MM.1S (cell line): Measurements from ENCODE around the gene IQGAP1.

Experiments
- DNase-seq: peaks from one replicate; pipeline ENCODE4 v3.0.0-alpha.2; 2015
- H2AFZ ChIP-seq: fragments of 300-600 bp; sonication (generic); 2 replicates; pipeline ENCODE4 v1.6.0; 2016; ENCODE audit warnings: antibody characterized with exemption, low read length
- H3F3A ChIP-seq: fragments of 300-600 bp; sonication (generic); 2 replicates; pipeline ENCODE4 v1.6.1; 2016; ENCODE audit warnings: mild to moderate bottlenecking, antibody characterized with exemption, low read length, moderate library complexity, mixed read lengths; ENCODE audit not compliant: insufficient read depth
- H3K27ac ChIP-seq: fragments of 300-600 bp; sonication (generic); 2 replicates; pipeline ENCODE4 v1.5.1; 2016; ENCODE audit warnings: mild to moderate bottlenecking, low read length
- H3K27me3 ChIP-seq: fragments of 300-600 bp; sonication (generic); replicated peaks from 2 replicates; pipeline ENCODE4 v1.6.0; 2016; ENCODE audit warnings: low read length; ENCODE audit not compliant: insufficient read depth
- H3K36me3 ChIP-seq: fragments of 300-600 bp; sonication (generic); replicated peaks from 2 replicates; pipeline ENCODE4 v1.6.1; 2016; ENCODE audit warnings: mild to moderate bottlenecking, low read length, mixed read lengths; ENCODE audit not compliant: insufficient read depth
- H3K4me1 ChIP-seq: fragments of 300-600 bp; sonication (generic); 2 replicates; pipeline ENCODE4 v1.6.1; 2016; ENCODE audit warnings: low read length, mixed read lengths
- H3K4me2 ChIP-seq: fragments of 300-600 bp; sonication (generic); 2 replicates; pipeline ENCODE4 v1.6.0; 2016; ENCODE audit warnings: low read depth, low read length
- H3K4me3 ChIP-seq: fragments of 300-600 bp; sonication (generic); 2 replicates; pipeline ENCODE4 v1.5.1; 2016; ENCODE audit warnings: low read length, mixed read lengths
- H3K79me2 ChIP-seq: fragments of 300-600 bp; sonication (generic); 2 replicates; pipeline ENCODE4 v1.6.1; 2016; ENCODE audit warnings: mixed run types, low read length, mixed read lengths
- H3K9ac ChIP-seq: fragments of 300-600 bp; sonication (generic); 2 replicates; pipeline ENCODE4 v1.6.1; 2016; ENCODE audit warnings: low read length, mixed read lengths
- H3K9me2 ChIP-seq: fragments of 300-600 bp; sonication (generic); replicated peaks from 2 replicates; pipeline ENCODE4 v1.6.1; 2016; ENCODE audit warnings: mild to moderate bottlenecking, low read length, mixed read lengths; ENCODE audit not compliant: insufficient read depth
- H3K9me3 ChIP-seq: fragments of 300-600 bp; sonication (generic); replicated peaks from 2 replicates; pipeline ENCODE4 v1.6.1; 2016; ENCODE audit warnings: mild to moderate bottlenecking, low read length, mixed read lengths; ENCODE audit not compliant: insufficient read depth
- H4K20me1 ChIP-seq: fragments of 300-600 bp; sonication (generic); 2 replicates; pipeline ENCODE4 v1.6.1; 2016; ENCODE audit warnings: mild to moderate bottlenecking, low read length, moderate library complexity, mixed read lengths; ENCODE audit not compliant: insufficient read depth
- EZH2 ChIP-seq: fragments of 300-600 bp; sonication (generic); optimal IDR thresholded peaks from 2 replicates; pipeline ENCODE3; 2017; ENCODE audit warnings: low read depth, mild to moderate bottlenecking, antibody characterized with exemption, low read length, mixed read lengths
- EZH2phosphoT487 ChIP-seq: fragments of 300-600 bp; sonication (generic); IDR thresholded peaks from 2 replicates; pipeline ENCODE4 v1.6.1; 2018; ENCODE audit warnings: antibody characterized with exemption, low read length
- TF ChIP-seq, protein P1 (sequence below): fragments of 300-600 bp; sonication (generic); IDR thresholded peaks from 2 replicates; pipeline ENCODE4 v1.5.1; 2016; ENCODE audit warnings: antibody characterized with exemption, low read length, mixed read lengths

The IQGAP1 gene

DNA sequence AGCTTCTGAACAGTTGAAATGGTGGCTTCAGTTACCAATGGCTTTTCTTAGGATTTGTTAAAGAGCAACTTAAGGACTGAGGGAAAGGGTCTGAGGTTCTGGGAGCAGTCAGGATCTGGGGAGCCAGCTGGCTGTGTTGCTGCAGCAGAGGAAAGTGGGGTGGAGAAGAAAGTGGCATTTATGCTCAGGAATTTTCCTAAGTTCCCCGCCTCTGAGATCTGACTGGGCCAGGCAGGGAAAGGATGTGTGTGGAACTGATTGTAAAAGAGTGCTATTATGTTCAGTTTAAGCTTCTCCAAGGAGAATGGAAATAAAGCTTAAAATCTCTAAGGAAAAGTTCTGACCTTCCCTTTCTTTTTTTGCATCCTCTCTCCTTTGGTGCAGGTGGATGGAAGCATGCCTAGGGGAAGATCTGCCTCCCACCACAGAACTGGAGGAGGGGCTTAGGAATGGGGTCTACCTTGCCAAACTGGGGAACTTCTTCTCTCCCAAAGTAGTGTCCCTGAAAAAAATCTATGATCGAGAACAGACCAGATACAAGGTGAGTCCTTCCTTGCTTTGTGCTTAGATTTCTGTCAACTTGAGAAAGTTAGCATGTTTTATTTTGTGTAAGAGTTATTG lies 37.8 kb downstream of the IQGAP1 start:
- Histone ChIP-seq H3K27me3 (no peaks in the 10 kb centered on the region), H3K9me2 (no peaks in the 10 kb centered on the region), H3K9me3 (no peaks in the 10 kb centered on the region), H3K27ac (no peak overlapping the region), H4K20me1 (no peaks in the 10 kb centered on the region), H3K79me2 (peaks cover 48% of the 10 kb centered on the region), H3K4me3 (no peak overlapping the region), H3K36me3 (no peaks in the 10 kb centered on the region), H3K9ac (no peak overlapping the region), H2AFZ (no peak overlapping the region), H3F3A (no peaks in the 10 kb centered on the region), H3K4me2 (no peak overlapping the region), H3K4me1 (no peaks in the 10 kb centered on the region)
- DNase-seq, result no peak
- TF ChIP-seq EZH2, result no peak
- TF ChIP-seq, protein P1, sequence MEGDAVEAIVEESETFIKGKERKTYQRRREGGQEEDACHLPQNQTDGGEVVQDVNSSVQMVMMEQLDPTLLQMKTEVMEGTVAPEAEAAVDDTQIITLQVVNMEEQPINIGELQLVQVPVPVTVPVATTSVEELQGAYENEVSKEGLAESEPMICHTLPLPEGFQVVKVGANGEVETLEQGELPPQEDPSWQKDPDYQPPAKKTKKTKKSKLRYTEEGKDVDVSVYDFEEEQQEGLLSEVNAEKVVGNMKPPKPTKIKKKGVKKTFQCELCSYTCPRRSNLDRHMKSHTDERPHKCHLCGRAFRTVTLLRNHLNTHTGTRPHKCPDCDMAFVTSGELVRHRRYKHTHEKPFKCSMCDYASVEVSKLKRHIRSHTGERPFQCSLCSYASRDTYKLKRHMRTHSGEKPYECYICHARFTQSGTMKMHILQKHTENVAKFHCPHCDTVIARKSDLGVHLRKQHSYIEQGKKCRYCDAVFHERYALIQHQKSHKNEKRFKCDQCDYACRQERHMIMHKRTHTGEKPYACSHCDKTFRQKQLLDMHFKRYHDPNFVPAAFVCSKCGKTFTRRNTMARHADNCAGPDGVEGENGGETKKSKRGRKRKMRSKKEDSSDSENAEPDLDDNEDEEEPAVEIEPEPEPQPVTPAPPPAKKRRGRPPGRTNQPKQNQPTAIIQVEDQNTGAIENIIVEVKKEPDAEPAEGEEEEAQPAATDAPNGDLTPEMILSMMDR, result no peak
- TF ChIP-seq EZH2phosphoT487, result no peak

DNA sequence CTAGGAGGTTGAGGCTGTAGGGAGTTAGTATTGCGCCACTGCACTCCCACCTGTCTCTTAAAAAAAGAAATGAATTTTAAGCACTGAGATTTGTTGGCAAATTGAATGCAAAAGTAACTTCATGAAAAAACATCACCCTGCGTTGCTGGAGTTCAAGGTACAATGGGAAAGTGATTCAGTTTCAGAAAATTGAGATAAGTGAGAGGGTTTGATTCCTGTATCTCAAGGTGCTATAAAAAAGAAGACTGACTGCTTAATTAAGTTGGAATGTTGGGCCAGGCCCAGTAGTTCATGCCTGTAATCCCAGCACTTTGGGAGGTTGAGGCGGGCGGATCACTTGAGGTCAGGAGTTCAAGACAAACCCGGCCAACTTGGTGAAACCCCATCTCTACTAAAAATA lies 39.1 kb downstream of the IQGAP1 start:
- H3K4me1 ChIP-seq, result no peaks in the 10 kb centered on the region
- no peak overlapping the region for H3K9ac ChIP-seq
- no peak overlapping the region for H3K4me2 ChIP-seq
- H3F3A ChIP-seq, result no peaks in the 10 kb centered on the region
- H3K36me3 ChIP-seq, result no peaks in the 10 kb centered on the region
- DNase-seq, result no peak
- TF ChIP-seq EZH2 (no peak), EZH2phosphoT487 (no peak)
- TF ChIP-seq, protein P1, result no peak
- no peaks in the 10 kb centered on the region for H3K27me3 ChIP-seq
- peaks cover 35% of the 10 kb centered on the region for H3K79me2 ChIP-seq
- H4K20me1 ChIP-seq, result no peaks in the 10 kb centered on the region
- H2AFZ ChIP-seq, result no peak overlapping the region
- H3K27ac ChIP-seq, result no peak overlapping the region
- no peak overlapping the region for H3K4me3 ChIP-seq
- no peaks in the 10 kb centered on the region for H3K9me2 ChIP-seq
- H3K9me3 ChIP-seq, result no peaks in the 10 kb centered on the region

DNA sequence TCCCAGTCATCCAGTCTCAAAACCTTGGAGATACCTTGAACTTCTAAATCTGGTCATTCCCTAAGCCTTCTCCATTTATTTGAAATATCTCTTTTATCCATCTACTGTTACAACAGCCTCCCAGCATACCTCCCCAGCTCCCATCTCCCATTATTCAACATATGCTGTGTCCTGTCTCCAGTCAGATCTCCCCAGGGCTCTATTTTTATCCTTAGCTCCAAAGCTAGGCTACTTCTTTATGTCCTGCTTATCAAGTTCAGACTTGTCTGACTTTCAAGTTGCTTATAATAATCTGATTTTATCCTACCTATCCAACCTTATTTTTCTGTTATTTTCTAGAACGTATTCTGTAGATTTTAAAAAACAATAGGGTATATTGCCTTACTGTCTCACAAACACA lies 44.2 kb downstream of the IQGAP1 start:
- Histone ChIP-seq H3K27ac (no peak overlapping the region), H3K4me3 (no peak overlapping the region), H3K27me3 (no peaks in the 10 kb centered on the region), H3K9me2 (no peaks in the 10 kb centered on the region), H3K4me2 (no peak overlapping the region), H3K79me2 (0 out of 2 replicates have a peak, but pooled peaks cover 9% of the 10 kb centered on the region), H4K20me1 (no peaks in the 10 kb centered on the region), H2AFZ (no peak overlapping the region), H3F3A (no peaks in the 10 kb centered on the region), H3K9ac (no peak overlapping the region), H3K4me1 (no peaks in the 10 kb centered on the region), H3K9me3 (no peaks in the 10 kb centered on the region), H3K36me3 (no peaks in the 10 kb centered on the region; the same call in 1 of the 2 replicates)
- no peak for DNase-seq
- TF ChIP-seq EZH2 (no peak), EZH2phosphoT487 (no peak)
- TF ChIP-seq, protein P1, result no peak
